Measurements from ENCODE around the gene SST. TPM values are rescaled to one million over a fixed set of nuclear protein-coding genes. Genes with fewer than 3 reads are reported as not detected.

Gene SST
- total RNA-seq, 1 donor from 2014 or later = 84.3 TPM

- no peak for DNase-seq (ENCODE audit: low spot score, unreplicated experiment)
- peaks cover 5% of the 10 kb centered on the region for H3K27me3 Mint-ChIP-seq
- no peaks in the 10 kb centered on the region for H3K4me1 Mint-ChIP-seq (ENCODE audit: low read depth)
- no peak within 1 kb of the TSS for H3K4me3 Mint-ChIP-seq (ENCODE audit: low read depth)
- no peaks in the 10 kb centered on the region for H3K36me3 Mint-ChIP-seq (ENCODE audit: insufficient read depth)
- H3K27ac Mint-ChIP-seq = no peak within 1 kb of the TSS
- H3K9me3 Mint-ChIP-seq (ENCODE audit: low read depth) = no peaks in the 10 kb centered on the region
- TF ChIP-seq CTCF (IDR thresholded peaks at IDR 0.05; ENCODE audit: unreplicated experiment) = no peak
These were observed 32.4 kb upstream of the SST start, which contains the start of gene RTP2 for GRCh38 chr3:187702507-187703033. Gene RTP2, minus strand, starts transcription at chr3:187702557. Its CDS starts 429 bp downstream, at chr3:187702128.

GRCh38 chr3:187700249-187700648 lies 30.1 kb upstream of the SST start:
- Mint-ChIP-seq H3K4me3 (ENCODE audit: low read depth) (no peak overlapping the region), H3K4me1 (ENCODE audit: low read depth) (no peaks in the 10 kb centered on the region), H3K27me3 (peaks cover 15% of the 10 kb centered on the region), H3K27ac (no peak overlapping the region), H3K36me3 (ENCODE audit: insufficient read depth) (no peaks in the 10 kb centered on the region), H3K9me3 (ENCODE audit: low read depth) (no peaks in the 10 kb centered on the region)
- DNase-seq (ENCODE audit: low spot score, unreplicated experiment) = no peak
- no peak for TF ChIP-seq CTCF (IDR thresholded peaks at IDR 0.05; ENCODE audit: unreplicated experiment)

GRCh38 chr3:187698499-187699399 lies 28.6 kb upstream of the SST start:
- no peak overlapping the region for H3K4me3 Mint-ChIP-seq (ENCODE audit: low read depth)

GRCh38 chr3:187696021-187696420 lies 25.8 kb upstream of the SST start:
- Mint-ChIP-seq H3K27me3 (peaks cover 19% of the 10 kb centered on the region), H3K4me1 (ENCODE audit: low read depth) (no peaks in the 10 kb centered on the region), H3K27ac (no peak overlapping the region), H3K36me3 (ENCODE audit: insufficient read depth) (no peaks in the 10 kb centered on the region), H3K4me3 (ENCODE audit: low read depth) (no peak overlapping the region), H3K9me3 (ENCODE audit: low read depth) (no peaks in the 10 kb centered on the region)
- no peak for TF ChIP-seq CTCF (IDR thresholded peaks at IDR 0.05; ENCODE audit: unreplicated experiment)
- no peak for DNase-seq (ENCODE audit: low spot score, unreplicated experiment)

More at GRCh38 chr3:187698499-187699399, 28.6 kb upstream of the SST start:
- no peak overlapping the region for H3K27ac Mint-ChIP-seq
- H3K9me3 Mint-ChIP-seq (ENCODE audit: low read depth) = no peaks in the 10 kb centered on the region
- H3K4me1 Mint-ChIP-seq (ENCODE audit: low read depth) = no peaks in the 10 kb centered on the region
- DNase-seq (ENCODE audit: low spot score, unreplicated experiment) = no peak
- peaks cover 21% of the 10 kb centered on the region for H3K27me3 Mint-ChIP-seq
- no peak for TF ChIP-seq CTCF (IDR thresholded peaks at IDR 0.05; ENCODE audit: unreplicated experiment)
- H3K36me3 Mint-ChIP-seq (ENCODE audit: insufficient read depth) = no peaks in the 10 kb centered on the region

GRCh38 chr3:187695449-187695848 lies 25.3 kb upstream of the SST start:
- Mint-ChIP-seq H3K27me3 (peaks cover 19% of the 10 kb centered on the region), H3K4me1 (ENCODE audit: low read depth) (no peaks in the 10 kb centered on the region), H3K4me3 (ENCODE audit: low read depth) (no peak overlapping the region), H3K9me3 (ENCODE audit: low read depth) (no peaks in the 10 kb centered on the region), H3K27ac (no peak overlapping the region), H3K36me3 (ENCODE audit: insufficient read depth) (no peaks in the 10 kb centered on the region)
- no peak for TF ChIP-seq CTCF (IDR thresholded peaks at IDR 0.05; ENCODE audit: unreplicated experiment)
- DNase-seq (ENCODE audit: low spot score, unreplicated experiment) = no peak

Measured in progenitor cell of endocrine pancreas (in vitro differentiated cells).